Measurements from ENCODE around the gene GGA1. TPM values are rescaled to one million over a fixed set of nuclear protein-coding genes. Genes with fewer than 3 reads are reported as not detected.
A peak's percentile ranks its signal among the peaks of the same experiment; 100 is the strongest.

GGA1 gene
- total and polyA plus RNA-seq, 2 experiments from 2014 or later = 29.7 TPM

DNA sequence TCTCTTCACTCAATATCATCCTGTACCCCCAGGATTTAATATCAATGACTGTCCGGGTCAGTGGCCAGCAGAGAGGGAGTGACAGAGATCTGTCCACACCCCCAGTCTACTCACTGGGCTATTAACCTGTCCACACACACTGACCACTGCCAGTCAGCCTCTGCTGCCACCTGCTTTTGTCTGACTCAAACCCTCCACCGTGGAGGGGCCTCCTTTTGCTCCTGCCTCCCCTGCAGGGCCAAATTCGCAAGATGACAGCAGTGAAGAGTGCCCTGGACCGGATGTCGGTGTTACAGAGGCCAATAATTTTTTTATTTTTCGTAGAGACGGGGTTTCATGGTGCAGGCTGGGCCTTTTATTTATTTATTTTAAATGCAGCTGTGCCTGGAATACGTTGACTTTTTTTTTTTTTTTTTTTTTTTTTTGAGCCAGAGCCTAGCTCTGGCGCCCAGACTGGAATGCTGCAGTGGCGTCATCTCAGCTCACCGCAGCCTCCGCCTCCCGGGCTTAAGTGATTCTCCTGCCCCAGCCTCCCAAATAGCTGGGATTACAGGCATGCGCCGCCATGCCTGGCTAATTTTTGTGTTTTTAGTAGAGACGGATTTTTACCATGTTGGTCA lies 55.0 kb downstream of the GGA1 start:
- Histone ChIP-seq H3K4me1 (ENCODE audit: insufficient read depth) (peaks cover 33% of the 10 kb centered on the region), H3K9me3 (ENCODE audit: low read depth) (no peaks in the 10 kb centered on the region), H3K4me3 (no peak overlapping the region), H3K4me2 (ENCODE audit: unreplicated experiment) (no peak overlapping the region), H3K79me2 (ENCODE audit: insufficient read depth) (peaks cover 87% of the 10 kb centered on the region), H3K27ac (no peak overlapping the region), H2AFZ (no peak overlapping the region), H3K9me2 (ENCODE audit: insufficient read depth) (no peaks in the 10 kb centered on the region), H3F3A (ENCODE audit: insufficient read depth) (peaks cover 22% of the 10 kb centered on the region), H3K9ac (no peak overlapping the region), H4K20me1 (ENCODE audit: insufficient read depth) (0 out of 2 replicates have a peak, but pooled peaks cover 2% of the 10 kb centered on the region), H3K27me3 (replicated peaks; ENCODE audit: insufficient read depth) (no peaks in the 10 kb centered on the region), H3K36me3 (ENCODE audit: low read depth) (no peaks in the 10 kb centered on the region)
- no peak for DNase-seq
- TF ChIP-seq EZH2 (IDR thresholded peaks at IDR 0.05; ENCODE audit: insufficient read depth, poor library complexity, severe bottlenecking) (no peak), EZH2phosphoT487 (IDR thresholded peaks at IDR 0.05; ENCODE audit: insufficient read depth, low read depth) (no peak)
- in situ Hi-C loops (cut with MboI) = no loop called here
- 85 to 86% methylated on average over 16 of the region's 16 CpGs for WGBS, 2 experiments (ENCODE audit: low coverage in 1 of 2, low lambda C conversion rate in 2 of 2, missing lambda C conversion rate in 2 of 2)

DNA sequence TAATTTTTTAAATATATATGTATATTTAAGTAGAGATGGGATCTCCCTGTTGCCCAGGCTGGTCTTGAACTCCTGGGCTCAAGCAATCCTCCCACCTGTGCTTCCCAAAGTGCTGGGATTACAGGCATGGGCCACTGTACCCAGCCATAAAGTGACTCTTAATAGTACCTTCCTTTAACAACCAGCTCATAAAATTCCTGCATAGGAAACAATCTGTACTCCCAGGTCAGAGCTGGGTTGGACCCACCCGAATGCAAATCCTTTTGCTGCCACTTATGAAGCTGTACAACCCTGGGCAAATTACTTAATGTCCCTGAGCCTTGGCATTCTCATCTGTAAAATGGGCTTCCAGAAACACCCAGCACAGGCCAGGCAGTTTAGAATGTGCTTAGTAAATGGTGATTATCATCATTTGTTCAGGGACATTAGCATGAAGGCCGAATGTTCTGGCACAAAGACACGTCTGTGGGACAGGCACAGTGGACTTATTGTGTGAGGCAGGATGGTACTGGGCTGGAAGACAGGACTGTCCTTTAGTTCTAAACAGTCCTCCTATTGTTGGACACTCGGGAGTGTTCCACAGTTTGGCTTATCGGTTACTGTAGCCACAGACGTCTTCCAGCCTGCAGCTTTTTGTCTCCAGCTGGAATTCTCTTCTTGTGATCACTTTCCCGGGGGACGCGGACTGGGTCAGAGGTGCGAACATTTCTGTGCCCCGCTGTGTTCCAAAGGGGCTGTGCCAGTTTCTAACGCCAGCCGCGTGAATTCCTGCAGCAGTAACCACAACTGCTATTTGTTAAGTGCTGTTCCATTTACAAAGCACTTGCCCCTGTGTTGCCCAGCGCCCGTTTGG lies 55.8 kb downstream of the GGA1 start:
- Histone ChIP-seq H3K4me3 (no peak overlapping the region), H3K4me2 (ENCODE audit: unreplicated experiment) (no peak overlapping the region), H3F3A (ENCODE audit: insufficient read depth) (peaks cover 22% of the 10 kb centered on the region), H3K9ac (no peak overlapping the region), H3K36me3 (ENCODE audit: low read depth) (no peaks in the 10 kb centered on the region), H3K27me3 (replicated peaks; ENCODE audit: insufficient read depth) (no peaks in the 10 kb centered on the region), H2AFZ (no peak overlapping the region), H3K27ac (no peak overlapping the region), H3K9me2 (ENCODE audit: insufficient read depth) (no peaks in the 10 kb centered on the region), H3K79me2 (ENCODE audit: insufficient read depth) (peaks cover 85% of the 10 kb centered on the region), H3K9me3 (ENCODE audit: low read depth) (no peaks in the 10 kb centered on the region), H3K4me1 (ENCODE audit: insufficient read depth) (peaks cover 32% of the 10 kb centered on the region), H4K20me1 (ENCODE audit: insufficient read depth) (0 out of 2 replicates have a peak, but pooled peaks cover 2% of the 10 kb centered on the region)
- no peak for DNase-seq
- WGBS, 2 experiments (ENCODE audit: low coverage in 1 of 2, low lambda C conversion rate in 2 of 2, missing lambda C conversion rate in 2 of 2) = 75 to 76% methylated on average over 16 of the region's 16 CpGs
- in situ Hi-C loops (cut with MboI) = no loop called here
- TF ChIP-seq EZH2 (IDR thresholded peaks at IDR 0.05; ENCODE audit: insufficient read depth, poor library complexity, severe bottlenecking) (no peak), EZH2phosphoT487 (IDR thresholded peaks at IDR 0.05; ENCODE audit: insufficient read depth, low read depth) (no peak)

DNA sequence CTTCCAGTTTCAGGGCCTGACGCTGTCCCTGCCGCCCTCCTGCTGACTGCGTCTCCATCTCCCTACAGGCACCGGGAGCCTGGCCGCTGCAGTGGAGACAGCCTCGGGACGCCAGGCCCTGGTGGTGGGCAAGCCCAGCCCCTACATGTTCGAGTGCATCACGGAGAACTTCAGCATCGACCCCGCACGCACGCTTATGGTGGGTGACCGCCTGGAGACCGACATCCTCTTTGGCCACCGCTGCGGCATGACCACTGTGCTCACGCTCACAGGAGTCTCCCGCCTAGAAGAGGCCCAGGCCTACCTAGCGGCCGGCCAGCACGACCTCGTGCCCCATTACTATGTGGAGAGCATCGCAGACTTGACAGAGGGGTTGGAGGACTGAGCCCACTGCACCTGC lies 56.9 kb downstream of the GGA1 start:
- Histone ChIP-seq H3K4me2 (ENCODE audit: unreplicated experiment) (no peak overlapping the region), H3K79me2 (ENCODE audit: insufficient read depth) (peaks cover 74% of the 10 kb centered on the region), H4K20me1 (ENCODE audit: insufficient read depth) (0 out of 2 replicates have a peak, but pooled peaks cover under 1% of the 10 kb centered on the region), H3K9me2 (ENCODE audit: insufficient read depth) (no peaks in the 10 kb centered on the region), H2AFZ (no peak overlapping the region), H3K4me3 (no peak overlapping the region), H3K27me3 (replicated peaks; ENCODE audit: insufficient read depth) (no peaks in the 10 kb centered on the region), H3K9ac (no peak overlapping the region), H3K27ac (no peak overlapping the region), H3K4me1 (ENCODE audit: insufficient read depth) (peaks cover 22% of the 10 kb centered on the region), H3K9me3 (ENCODE audit: low read depth) (no peaks in the 10 kb centered on the region), H3F3A (ENCODE audit: insufficient read depth) (peaks cover 14% of the 10 kb centered on the region), H3K36me3 (ENCODE audit: low read depth) (no peaks in the 10 kb centered on the region)
- no peak for TF ChIP-seq EZH2phosphoT487 (IDR thresholded peaks at IDR 0.05; ENCODE audit: insufficient read depth, low read depth)
- no peak for TF ChIP-seq EZH2 (IDR thresholded peaks at IDR 0.05; ENCODE audit: insufficient read depth, poor library complexity, severe bottlenecking)
- in situ Hi-C loops (cut with MboI) = no loop called here
- no peak for DNase-seq
- 92 to 93% methylated on average over 19 to 24 of the region's 24 CpGs for WGBS, 2 experiments (ENCODE audit: low coverage in 1 of 2, low lambda C conversion rate in 2 of 2, missing lambda C conversion rate in 2 of 2)

DNA sequence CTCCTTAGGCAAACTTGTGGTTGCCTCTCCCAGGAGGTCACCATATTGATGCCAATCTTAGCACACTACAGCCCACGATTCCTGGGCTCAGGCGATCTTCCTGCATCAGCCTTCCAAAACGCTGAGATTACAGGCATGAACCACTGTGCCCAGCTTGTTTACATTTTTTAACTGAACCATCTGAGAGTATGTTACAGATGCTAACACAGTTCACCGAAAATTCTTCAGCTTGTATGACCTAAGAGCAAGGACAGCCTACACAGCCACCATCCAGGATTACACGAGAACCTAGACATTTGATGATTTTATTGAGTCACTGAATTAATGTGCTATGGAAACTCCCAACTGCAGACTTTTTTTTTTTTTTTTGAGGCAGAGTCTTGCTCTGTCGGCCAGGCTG lies 61.0 kb downstream of the GGA1 start:
- Histone ChIP-seq H4K20me1 (ENCODE audit: insufficient read depth) (no peaks in the 10 kb centered on the region), H2AFZ (no peak overlapping the region), H3K27me3 (replicated peaks; ENCODE audit: insufficient read depth) (no peaks in the 10 kb centered on the region), H3K4me2 (ENCODE audit: unreplicated experiment) (no peak overlapping the region), H3K9ac (no peak overlapping the region), H3K9me3 (ENCODE audit: low read depth) (no peaks in the 10 kb centered on the region), H3F3A (ENCODE audit: insufficient read depth) (peaks cover 6% of the 10 kb centered on the region), H3K79me2 (ENCODE audit: insufficient read depth) (peaks cover 41% of the 10 kb centered on the region), H3K9me2 (ENCODE audit: insufficient read depth) (no peaks in the 10 kb centered on the region), H3K27ac (no peak overlapping the region), H3K4me1 (ENCODE audit: insufficient read depth) (peaks cover 13% of the 10 kb centered on the region), H3K4me3 (no peak overlapping the region), H3K36me3 (ENCODE audit: low read depth) (no peaks in the 10 kb centered on the region)
- 84 to 87% methylated on average over 6 of the region's 6 CpGs for WGBS, 2 experiments (ENCODE audit: low coverage in 1 of 2, low lambda C conversion rate in 2 of 2, missing lambda C conversion rate in 2 of 2)
- in situ Hi-C loops (cut with MboI) = no loop called here
- peak; percentile 31 for DNase-seq
- TF ChIP-seq EZH2 (IDR thresholded peaks at IDR 0.05; ENCODE audit: insufficient read depth, poor library complexity, severe bottlenecking) (no peak), EZH2phosphoT487 (IDR thresholded peaks at IDR 0.05; ENCODE audit: insufficient read depth, low read depth) (no peak)
